Stimulated activated naive CD8-positive, alpha-beta T cell treated with anti-CD3 and anti-CD28 coated beads, Interleukin-15, Interleukin-2, amounts not matched to agents 100 U/mL and 50 U/mL, for 24 hours (primary cell): Measurements from ENCODE around the gene ATP2B2.

Source experiments
- ATAC-seq: fragments of 150-1000 bp; cut with Tn5 transposase; one replicate; pipeline ENCODE4 v1.10.0; 2021
- DNase-seq: peaks from one replicate; pipeline ENCODE4 v3.0.0; 2021

Gene ATP2B2

GRCh38 chr3:10510743-10511432 is 5.5 kb upstream of the ATP2B2 start:
- DNase-seq (no peak), ATAC-seq (no peak)

- ATAC-seq (no peak), DNase-seq (no peak)
Measured at GRCh38 chr3:10510086-10510742, 4.8 kb upstream of the ATP2B2 start.

GRCh38 chr3:10509325-10509724 is 3.9 kb upstream of the ATP2B2 start:
- ATAC-seq (no peak), DNase-seq (no peak)

- DNase-seq (no peak), ATAC-seq (no peak)
Measured at GRCh38 chr3:10508619-10509260, 3.4 kb upstream of the ATP2B2 start.

GRCh38 chr3:10508235-10508618 is 2.8 kb upstream of the ATP2B2 start:
- ATAC-seq (no peak), DNase-seq (no peak)

GRCh38 chr3:10507331-10507730 is 1.9 kb upstream of the ATP2B2 start:
- DNase-seq (no peak), ATAC-seq (no peak)

- DNase-seq (no peak), ATAC-seq (no peak)
Measured at GRCh38 chr3:10506696-10507095, 1.3 kb upstream of the ATP2B2 start.

GRCh38 chr3:10505791-10506585 is 602 bp upstream of the ATP2B2 start:
- no peak for ATAC-seq
- no peak for DNase-seq

- no peak for DNase-seq
- ATAC-seq: no peak
Measured at GRCh38 chr3:10504171-10505049, 976 bp downstream of the ATP2B2 start.

- ATAC-seq (no peak), DNase-seq (no peak)
Measured at GRCh38 chr3:10503217-10503796, 2.1 kb downstream of the ATP2B2 start.

GRCh38 chr3:10502185-10502880 is 3.1 kb downstream of the ATP2B2 start:
- DNase-seq (no peak), ATAC-seq (no peak)

- ATAC-seq (no peak), DNase-seq (no peak)
Measured at GRCh38 chr3:10501664-10502052, 3.7 kb downstream of the ATP2B2 start.

GRCh38 chr3:10500717-10501663 is 4.4 kb downstream of the ATP2B2 start:
- ATAC-seq (no peak), DNase-seq (no peak)

GRCh38 chr3:10498271-10498670 is 7.1 kb downstream of the ATP2B2 start:
- DNase-seq (no peak), ATAC-seq (no peak)

GRCh38 chr3:10497439-10497838 is 7.9 kb downstream of the ATP2B2 start:
- no peak for ATAC-seq
- no peak for DNase-seq

- DNase-seq: no peak
- no peak for ATAC-seq
Measured at GRCh38 chr3:10496121-10496863, 9.1 kb downstream of the ATP2B2 start.

GRCh38 chr3:10495614-10496013 is 9.8 kb downstream of the ATP2B2 start:
- ATAC-seq (no peak), DNase-seq (no peak)

- DNase-seq (no peak), ATAC-seq (no peak)
Measured at GRCh38 chr3:10495003-10495402, 10.4 kb downstream of the ATP2B2 start.

- DNase-seq (no peak), ATAC-seq (no peak)
Measured at GRCh38 chr3:10494180-10494579, 11.2 kb downstream of the ATP2B2 start.
